CD14-positive monocyte (primary cell): Measurements from ENCODE around the gene ARHGEF16. TPM values are rescaled to one million over a fixed set of nuclear protein-coding genes. Genes with fewer than 3 reads are reported as not detected.

Experiments used
- DNase-seq, 3 donors: peaks; one replicate each; pipeline ENCODE4 v3.0.0-alpha.2; 2011 to 2022
- H2AFZ ChIP-seq: 2 replicates; pipeline ENCODE4 v1.6.0; 2012; ENCODE audit warnings: mild to moderate bottlenecking, low read depth, low read length, inconsistent platforms; ENCODE audit not compliant: insufficient read depth, poor library complexity, severe bottlenecking
- H3K27ac ChIP-seq, 2 donors: 1 replicate in 1 of 2; 2 replicates in 1 of 2; pipeline ENCODE4 v1.5.1; 2012 to 2013; ENCODE audit warnings: low read length in 2 of 2, control low read depth in 1 of 2, inconsistent platforms in 1 of 2, low read depth in 1 of 2, mild to moderate bottlenecking in 1 of 2
- H3K27me3 ChIP-seq, 2 donors: one replicate each; pipeline versions ENCODE4 v1.6.0 to v1.6.1; 2011 to 2013; ENCODE audit warnings: low read length in 2 of 2; ENCODE audit not compliant: control insufficient read depth in 2 of 2, insufficient read depth in 2 of 2
- H3K36me3 ChIP-seq, 2 donors: replicated peaks in 1 of 2; 1 replicate in 1 of 2; 2 replicates in 1 of 2; pipeline versions ENCODE4 v1.5.1 to v1.6.1; 2012 to 2013; ENCODE audit warnings: low read length in 2 of 2, control low read depth in 1 of 2, inconsistent platforms in 1 of 2, mild to moderate bottlenecking in 1 of 2; ENCODE audit not compliant: insufficient read depth in 2 of 2, control insufficient read depth in 1 of 2
- H3K4me1 ChIP-seq, 2 donors: 1 replicate in 1 of 2; 2 replicates in 1 of 2; pipeline versions ENCODE4 v1.5.1 to v1.6.1; 2012 to 2013; ENCODE audit warnings: low read length in 2 of 2, control low read depth in 1 of 2, inconsistent platforms in 1 of 2, mild to moderate bottlenecking in 1 of 2, moderate library complexity in 1 of 2; ENCODE audit not compliant: insufficient read depth in 2 of 2, control insufficient read depth in 1 of 2
- H3K4me2 ChIP-seq: replicated peaks from 2 replicates; pipeline ENCODE3; 2012; ENCODE audit warnings: low read length, moderate library complexity, mild to moderate bottlenecking; ENCODE audit not compliant: poor library complexity, severe bottlenecking; ENCODE audit errors: extremely low read depth
- H3K4me3 ChIP-seq, 3 experiments: fragments of 200-600 bp in 1 of 3; sonication (generic) in 1 of 3; replicated peaks in 1 of 3; 1 replicate in 2 of 3; 2 replicates in 1 of 3; pipeline ENCODE4 v1.5.1; 2011 to 2013; ENCODE audit warnings: low read length in 3 of 3, mild to moderate bottlenecking in 3 of 3, control low read depth in 2 of 3, low read depth in 2 of 3, inconsistent platforms in 1 of 3, moderate library complexity in 1 of 3
- H3K79me2 ChIP-seq: 2 replicates; pipeline ENCODE4 v1.6.0; 2012; ENCODE audit warnings: mild to moderate bottlenecking, control low read depth, inconsistent platforms, low read length, moderate library complexity; ENCODE audit not compliant: insufficient read depth
- H3K9ac ChIP-seq: 2 replicates; pipeline ENCODE4 v1.6.0; 2017; ENCODE audit warnings: low read length, mild to moderate bottlenecking; ENCODE audit not compliant: insufficient read depth, poor library complexity, severe bottlenecking
- H3K9me3 ChIP-seq, 2 donors: replicated peaks in 1 of 2; 1 replicate in 1 of 2; 2 replicates in 1 of 2; pipeline versions ENCODE4 v1.5.1 to v1.6.1; 2012 to 2013; ENCODE audit warnings: low read length in 2 of 2, control low read depth in 1 of 2; ENCODE audit not compliant: control insufficient read depth in 1 of 2, insufficient read depth in 1 of 2
- H4K20me1 ChIP-seq: 2 replicates; pipeline ENCODE4 v1.6.0; 2012; ENCODE audit warnings: mild to moderate bottlenecking, low read length, control low read depth, moderate library complexity; ENCODE audit not compliant: insufficient read depth
- H3K27ac Mint-ChIP-seq, 7 donors: one replicate each; pipeline ENCODE4 v1.8.0; 2020; ENCODE audit warnings: mild to moderate bottlenecking in 7 of 7, mixed read lengths in 7 of 7, moderate library complexity in 6 of 7, inconsistent platforms in 2 of 7
- H3K27me3 Mint-ChIP-seq, 3 donors: one replicate each; pipeline ENCODE4 v1.8.0; 2021 to 2022; ENCODE audit warnings: low read depth in 3 of 3, mild to moderate bottlenecking in 3 of 3, mixed read lengths in 3 of 3, moderate library complexity in 3 of 3, inconsistent platforms in 1 of 3
- H3K36me3 Mint-ChIP-seq, 2 donors: one replicate each; pipeline ENCODE4 v1.8.0; 2020; ENCODE audit warnings: mixed read lengths in 2 of 2, inconsistent platforms in 1 of 2, mild to moderate bottlenecking in 1 of 2
- H3K4me1 Mint-ChIP-seq: one replicate; pipeline ENCODE4 v1.8.0; 2020; ENCODE audit warnings: mild to moderate bottlenecking, mixed read lengths
- H3K4me3 Mint-ChIP-seq, 2 donors: one replicate each; pipeline ENCODE4 v1.8.0; 2020; ENCODE audit warnings: mild to moderate bottlenecking in 2 of 2, mixed read lengths in 2 of 2, moderate library complexity in 1 of 2
- H3K9me3 Mint-ChIP-seq, 7 donors: one replicate each; pipeline ENCODE4 v1.8.0; 2020 to 2022; ENCODE audit warnings: mixed read lengths in 7 of 7, mild to moderate bottlenecking in 6 of 7, moderate library complexity in 6 of 7, inconsistent platforms in 2 of 7
- WGBS: methylation state at CpG from one replicate; pipeline ENCODE4 v1.1.5; 2013; ENCODE audit warnings: missing lambda C conversion rate; ENCODE audit not compliant: insufficient coverage; 5-methylcytosine and 5-hydroxymethylcytosine counted together
- intact Hi-C, 2 donors: fragments of 100-400 bp; cut with micrococcal nuclease; formaldehyde crosslinking; loops; one replicate each; pipeline versions ENCODE4 v1.15.0 to v1.15.1; 2023
- polyA plus RNA-seq, 3 donors: library from polyadenylated mRNA; depleted of rRNA in 1 of 3; unstranded in 2 of 3; stranded (reverse) in 1 of 3; fragments of 300-500 nt in 2 of 3; fragments of >200 nt in 1 of 3; fragmentation: Illumina TruSeq in 2 of 3; gene quantifications; 1 replicate in 2 of 3; 2 replicates in 1 of 3; pipeline ENCODE4 v1.2.3, GENCODE V29; 2012 to 2021
- TF ChIP-seq, protein P1 (sequence below): fragments of 200-600 bp; IDR thresholded peaks from one replicate; pipeline ENCODE4 v1.8.0; 2022; ENCODE audit warnings: antibody characterized with exemption, mild to moderate bottlenecking

ARHGEF16 gene
- polyA plus RNA-seq, 3 donors = not detected

GRCh38 chr1:3463408-3463863, 9.0 kb downstream of the ARHGEF16 start:
- no peaks in the 10 kb centered on the region for H3K4me1 Mint-ChIP-seq
- Histone ChIP-seq H4K20me1 (no peaks in the 10 kb centered on the region), H3K27ac (no peak overlapping the region), H3K79me2 (no peaks in the 10 kb centered on the region), H3K36me3 (no peaks in the 10 kb centered on the region), H3K4me2 (no peak overlapping the region), H3K9me3 (no peaks in the 10 kb centered on the region), H3K27me3 (no peaks in the 10 kb centered on the region), H3K4me1 (no peaks in the 10 kb centered on the region), H3K9ac (no peak overlapping the region), H3K4me3 (no peak overlapping the region), H2AFZ (no peak overlapping the region)
- H3K27ac Mint-ChIP-seq = no peak overlapping the region
- intact Hi-C loops = no loop called here
- TF ChIP-seq, protein P1, sequence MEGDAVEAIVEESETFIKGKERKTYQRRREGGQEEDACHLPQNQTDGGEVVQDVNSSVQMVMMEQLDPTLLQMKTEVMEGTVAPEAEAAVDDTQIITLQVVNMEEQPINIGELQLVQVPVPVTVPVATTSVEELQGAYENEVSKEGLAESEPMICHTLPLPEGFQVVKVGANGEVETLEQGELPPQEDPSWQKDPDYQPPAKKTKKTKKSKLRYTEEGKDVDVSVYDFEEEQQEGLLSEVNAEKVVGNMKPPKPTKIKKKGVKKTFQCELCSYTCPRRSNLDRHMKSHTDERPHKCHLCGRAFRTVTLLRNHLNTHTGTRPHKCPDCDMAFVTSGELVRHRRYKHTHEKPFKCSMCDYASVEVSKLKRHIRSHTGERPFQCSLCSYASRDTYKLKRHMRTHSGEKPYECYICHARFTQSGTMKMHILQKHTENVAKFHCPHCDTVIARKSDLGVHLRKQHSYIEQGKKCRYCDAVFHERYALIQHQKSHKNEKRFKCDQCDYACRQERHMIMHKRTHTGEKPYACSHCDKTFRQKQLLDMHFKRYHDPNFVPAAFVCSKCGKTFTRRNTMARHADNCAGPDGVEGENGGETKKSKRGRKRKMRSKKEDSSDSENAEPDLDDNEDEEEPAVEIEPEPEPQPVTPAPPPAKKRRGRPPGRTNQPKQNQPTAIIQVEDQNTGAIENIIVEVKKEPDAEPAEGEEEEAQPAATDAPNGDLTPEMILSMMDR = no peak
- H3K27me3 Mint-ChIP-seq = peaks cover 3 to 11% (median 6%) of the 10 kb centered on the region in 3 donors
- no peak for DNase-seq
- H3K36me3 Mint-ChIP-seq = no peaks in the 10 kb centered on the region
- H3K4me3 Mint-ChIP-seq = no peak overlapping the region
- H3K9me3 Mint-ChIP-seq = no peaks in the 10 kb centered on the region
- 90% methylated on average over 20 of the region's 20 CpGs for WGBS

DNA sequence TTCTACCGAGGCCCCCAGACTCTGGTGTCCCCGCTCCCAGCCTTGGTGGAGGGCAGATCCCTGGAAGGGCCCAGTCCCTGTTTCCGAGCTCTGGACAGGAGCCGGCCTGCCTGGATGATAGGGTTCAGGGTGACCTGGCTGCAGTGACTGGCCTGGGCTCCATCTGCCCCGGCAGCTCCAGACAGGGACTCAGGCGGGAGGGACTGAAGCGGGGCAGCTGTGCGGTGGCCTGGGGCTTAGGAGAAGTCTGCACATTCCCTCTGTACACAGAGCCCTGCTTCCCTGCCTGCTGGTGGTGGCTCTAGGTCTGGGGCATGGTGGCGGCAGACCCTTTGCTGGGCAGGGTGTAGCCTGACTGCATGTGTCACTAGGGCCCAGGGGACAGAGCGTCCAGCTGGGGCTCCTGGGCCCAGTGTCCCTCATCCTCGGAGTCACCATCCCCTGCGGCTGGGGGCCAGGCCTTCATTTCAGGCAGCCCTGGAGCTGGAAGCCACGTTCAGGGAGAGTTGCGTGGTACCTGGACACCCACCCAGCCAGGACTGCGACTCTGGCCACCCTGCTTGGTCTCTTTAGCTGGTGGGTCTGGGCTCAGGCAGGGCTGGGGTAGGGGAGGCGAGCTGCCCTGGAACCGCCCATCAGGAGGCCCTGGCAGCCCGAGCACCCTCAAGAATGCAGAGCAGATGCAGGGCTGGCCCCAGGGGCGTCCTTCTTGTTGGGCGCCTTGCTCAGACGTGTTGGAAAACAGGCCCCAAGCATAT, 9.6 kb downstream of the ARHGEF16 start:
- H3K27me3 ChIP-seq = no peaks in the 10 kb centered on the region
- H4K20me1 ChIP-seq = no peaks in the 10 kb centered on the region
- H3K36me3 ChIP-seq = no peaks in the 10 kb centered on the region
- DNase-seq = no peak
- Mint-ChIP-seq H3K27ac (no peak overlapping the region), H3K36me3 (no peaks in the 10 kb centered on the region), H3K4me1 (no peaks in the 10 kb centered on the region), H3K9me3 (no peaks in the 10 kb centered on the region), H3K27me3 (peaks cover 3 to 5% (median 3%) of the 10 kb centered on the region in 3 donors), H3K4me3 (no peak overlapping the region)
- no peaks in the 10 kb centered on the region for H3K4me1 ChIP-seq
- intact Hi-C loops = no loop called here
- 91% methylated on average over 21 of the region's 21 CpGs for WGBS
- TF ChIP-seq, protein P1 = no peak
- no peak overlapping the region for H3K9ac ChIP-seq
- H2AFZ ChIP-seq = no peak overlapping the region
- H3K79me2 ChIP-seq = no peaks in the 10 kb centered on the region
- no peak overlapping the region for H3K4me2 ChIP-seq
- no peak overlapping the region for H3K27ac ChIP-seq
- no peak overlapping the region for H3K4me3 ChIP-seq
- H3K9me3 ChIP-seq = no peaks in the 10 kb centered on the region
